Hematopoietic multipotent progenitor cell (in vitro differentiated cells): ENCODE measurements around the gene SERPINI1. TPM values are rescaled to one million over a fixed set of nuclear protein-coding genes. Genes with fewer than 3 reads are reported as not detected.

Experiments
- DNase-seq, 3 donors: peaks; one replicate each; pipeline ENCODE4 v3.0.0-alpha.2; 2011 to 2015; ENCODE audit warnings: low read depth in 2 of 3, low spot score in 2 of 3
- total RNA-seq: library from RNA; depleted of rRNA; stranded (reverse); fragments of >200 nt; gene quantifications from one replicate; pipeline ENCODE4 v1.2.3, GENCODE V29; 2012

SERPINI1 gene
- total RNA-seq, 1 donor, result 3.2 TPM

GRCh38 chr3:167733961-167734497 is 1.5 kb upstream of the SERPINI1 start:
- peak in 1 of 3 donors; percentile 21 for DNase-seq

DNA sequence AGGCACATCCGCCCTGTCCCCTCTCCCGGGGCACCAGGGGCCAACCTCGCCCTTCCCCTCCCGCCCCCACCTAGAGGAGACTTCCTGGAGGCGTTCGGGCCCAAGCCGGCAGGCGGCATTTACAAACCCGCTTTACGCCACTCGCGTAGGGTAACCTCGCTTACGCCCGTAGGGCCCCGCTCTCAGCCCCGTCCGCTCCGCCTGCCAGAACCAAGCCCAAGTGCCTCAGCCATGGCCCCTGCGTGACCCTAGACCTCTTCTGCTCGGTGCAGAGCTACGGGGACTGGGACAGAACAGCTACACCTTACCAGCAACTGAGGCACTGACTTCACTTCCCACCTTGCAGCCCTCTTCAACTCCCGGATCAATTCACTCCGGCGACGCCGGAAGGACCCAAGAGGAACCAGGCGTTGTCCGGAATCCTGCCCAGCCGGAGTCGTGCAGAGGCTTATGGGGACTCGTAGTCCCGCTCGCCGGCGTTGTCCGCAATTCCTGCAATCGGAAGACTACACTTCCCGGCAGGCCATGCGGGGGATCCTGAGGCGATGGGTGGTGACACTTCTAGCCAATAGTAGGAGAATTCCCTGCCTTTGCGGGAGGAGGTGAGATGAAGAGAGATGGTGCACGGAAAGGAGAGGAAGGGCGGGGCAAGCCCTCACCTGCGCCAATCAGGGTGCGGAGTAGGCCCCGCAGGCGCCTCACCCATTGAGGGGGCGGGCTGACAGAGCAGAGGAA is 856 bp upstream of the SERPINI1 start, which contains the start of gene PDCD10:
Gene PDCD10 (minus strand): TSS at position 395 of the 735 bp plus-strand sequence. CDS start 14,735 bp downstream, outside the sequence.
- DNase-seq, result peak; percentile 89 to 99 (median 99)

- DNase-seq, result no peak
These were observed 805 bp downstream of the SERPINI1 start for GRCh38 chr3:167736264-167736787.

DNA sequence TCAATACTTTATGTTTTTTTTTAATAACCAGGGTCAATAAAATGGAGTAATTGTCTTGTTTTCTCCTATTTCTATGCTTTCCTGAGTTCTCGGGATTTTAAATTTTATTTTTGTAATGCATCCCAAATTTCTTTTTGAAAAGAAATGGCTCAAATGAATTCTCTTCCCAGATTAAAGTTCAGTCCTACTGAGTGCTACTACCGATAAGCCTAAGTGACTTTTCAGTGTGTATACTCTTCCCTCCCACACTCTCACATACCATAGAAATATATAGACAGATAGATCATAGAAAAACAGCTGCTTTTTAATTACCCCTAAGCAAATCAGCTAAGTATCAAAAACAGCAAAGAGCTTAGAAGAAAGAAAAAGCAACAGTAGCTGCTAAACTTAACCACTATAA is 1.5 kb downstream of the SERPINI1 start:
- no peak for DNase-seq

- no peak for DNase-seq
These were observed 2.5 kb downstream of the SERPINI1 start for GRCh38 chr3:167738037-167738436.

DNA sequence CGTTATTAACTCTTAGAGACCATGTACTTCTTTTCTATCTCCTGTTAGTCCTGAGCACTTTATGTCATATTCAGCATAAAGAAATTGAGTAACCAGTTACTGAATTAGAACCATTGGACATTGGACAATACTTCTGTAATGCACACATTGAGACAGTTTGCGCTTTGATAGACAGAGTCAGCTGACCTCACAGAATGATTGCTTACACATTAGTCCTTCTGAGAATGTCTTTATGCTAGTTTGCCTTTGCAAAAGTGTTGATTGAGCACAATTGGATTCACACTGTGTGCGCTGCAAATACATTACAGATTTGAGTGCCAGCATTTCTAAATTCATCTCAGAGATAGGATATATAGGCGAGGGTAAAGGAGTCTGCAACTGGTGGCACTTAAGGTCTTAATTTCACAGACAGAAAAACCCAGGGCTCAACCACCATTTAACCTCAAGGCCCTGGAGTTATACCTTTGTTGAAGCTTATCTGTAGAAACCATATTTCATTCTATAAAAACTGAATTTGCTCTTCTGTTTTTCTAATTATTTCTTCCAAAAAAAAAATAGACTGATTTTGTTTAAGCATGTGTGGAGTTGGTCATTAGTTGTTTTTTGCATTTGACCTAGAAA is 3.8 kb downstream of the SERPINI1 start:
- DNase-seq, result no peak

DNA sequence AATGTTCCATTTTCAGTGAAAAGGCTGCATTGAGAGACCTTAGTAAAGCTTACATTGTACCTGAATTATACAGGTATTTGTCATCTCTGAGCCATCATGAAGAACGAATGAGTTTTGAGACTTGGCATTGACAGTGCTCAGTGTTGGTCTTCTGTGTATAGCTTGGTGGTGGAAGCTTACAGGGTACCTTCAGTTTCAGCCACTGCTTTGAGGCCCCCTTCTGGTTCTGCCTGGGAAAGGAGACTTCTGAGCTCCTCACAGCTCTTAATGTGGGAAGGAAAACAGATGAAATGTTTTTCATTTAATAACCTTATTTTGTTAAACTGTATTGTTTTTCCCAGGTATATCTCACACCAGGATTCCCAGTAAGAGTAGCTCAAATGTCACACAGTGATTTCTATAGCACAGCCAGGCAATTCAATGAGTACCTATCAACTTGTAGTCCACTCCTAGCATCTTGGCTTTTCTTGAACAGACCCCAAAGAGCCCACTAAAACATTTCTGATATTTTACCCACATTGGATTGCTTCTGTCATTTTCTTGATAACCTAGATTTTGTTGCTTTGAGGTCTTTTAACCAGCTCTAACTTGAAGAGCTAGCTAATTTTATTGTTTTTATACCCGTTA is 5.6 kb downstream of the SERPINI1 start:
- DNase-seq, result peak in 2 of 3 donors; percentile 44 to 68

DNA sequence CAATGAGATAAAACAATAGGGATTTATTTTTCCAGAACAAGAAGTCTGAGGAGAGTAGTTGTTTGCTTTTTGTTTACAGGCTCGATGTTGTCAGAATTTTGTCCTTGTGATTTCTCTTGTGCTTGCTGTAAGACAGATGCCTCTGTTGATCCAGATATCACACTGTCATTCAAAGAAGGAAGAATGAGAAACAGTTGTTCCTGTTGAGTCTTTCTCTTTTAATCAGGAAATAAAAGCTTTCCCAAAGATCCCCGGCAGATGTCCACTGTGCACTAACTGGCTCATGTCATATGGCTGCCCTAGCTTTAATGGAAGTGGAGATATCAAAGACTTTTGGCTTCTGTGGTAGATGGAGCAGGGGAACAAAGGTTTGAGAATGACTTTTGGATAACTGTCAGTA is 6.8 kb downstream of the SERPINI1 start:
- DNase-seq, result no peak

- no peak for DNase-seq
These were observed 8.3 kb downstream of the SERPINI1 start for GRCh38 chr3:167743799-167744198.

DNA sequence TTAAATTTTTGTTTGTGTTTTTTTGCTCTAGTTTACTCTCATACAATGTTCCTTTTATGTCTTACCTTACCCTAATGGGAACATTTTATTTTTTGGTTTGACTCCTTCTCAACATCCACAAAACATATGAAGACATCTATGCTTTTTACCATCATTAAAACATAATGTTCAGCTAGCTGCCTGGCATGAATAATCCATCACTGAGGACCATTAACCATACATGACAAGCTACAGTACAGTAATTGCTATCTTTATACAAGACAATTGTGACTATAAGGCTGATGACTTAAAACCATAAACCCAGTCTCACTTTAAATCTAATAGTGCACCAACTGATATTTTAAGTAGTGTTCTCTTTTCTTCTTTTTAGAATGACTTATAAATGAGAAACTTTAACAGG is 13.7 kb downstream of the SERPINI1 start:
- no peak for DNase-seq

- no peak for DNase-seq
These were observed 14.2 kb downstream of the SERPINI1 start for GRCh38 chr3:167749728-167750127.

GRCh38 chr3:167750272-167750971 is 14.9 kb downstream of the SERPINI1 start:
- peak in 2 of 3 donors; percentile 36 to 68 for DNase-seq

- DNase-seq, result no peak
These were observed 18.5 kb downstream of the SERPINI1 start for GRCh38 chr3:167754049-167754448.

DNA sequence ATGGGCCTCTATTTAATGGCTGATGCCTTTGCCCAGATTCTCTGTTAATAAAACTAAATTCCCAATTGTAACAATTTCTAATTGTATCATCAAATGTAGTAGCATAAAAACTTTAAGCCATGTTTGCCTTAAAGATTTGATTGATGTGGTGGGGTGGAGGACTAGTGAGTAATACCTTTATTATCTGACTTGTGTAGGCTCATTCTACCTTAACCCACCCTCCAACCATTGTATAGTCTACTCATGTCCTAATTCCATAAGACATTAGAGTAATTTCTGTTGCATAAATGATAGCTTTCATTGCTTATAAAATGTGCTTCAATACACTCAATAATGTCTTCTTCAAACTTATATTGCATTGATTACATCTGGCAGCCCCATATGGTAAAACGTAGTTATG is 25.8 kb downstream of the SERPINI1 start:
- DNase-seq, result no peak

DNA sequence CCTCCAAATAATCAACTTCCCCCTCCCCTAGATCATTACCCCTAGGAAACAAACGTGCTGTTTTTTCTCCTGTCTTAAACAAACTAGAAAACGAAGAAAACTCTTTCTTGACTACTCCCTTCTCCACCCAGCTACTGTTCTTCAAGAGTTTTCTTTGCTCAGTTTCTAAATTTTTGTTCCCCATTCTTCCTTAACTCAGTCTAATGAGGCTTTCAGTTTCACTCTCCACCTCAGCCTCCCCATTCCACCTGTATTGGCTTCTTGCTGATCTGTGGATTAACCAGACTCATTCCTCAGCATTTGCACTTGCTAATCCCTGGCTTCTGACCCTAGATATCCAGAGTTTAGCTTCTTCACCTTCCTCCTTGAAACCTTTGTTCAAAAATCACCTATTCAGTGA is 26.8 kb downstream of the SERPINI1 start:
- DNase-seq, result no peak

DNA sequence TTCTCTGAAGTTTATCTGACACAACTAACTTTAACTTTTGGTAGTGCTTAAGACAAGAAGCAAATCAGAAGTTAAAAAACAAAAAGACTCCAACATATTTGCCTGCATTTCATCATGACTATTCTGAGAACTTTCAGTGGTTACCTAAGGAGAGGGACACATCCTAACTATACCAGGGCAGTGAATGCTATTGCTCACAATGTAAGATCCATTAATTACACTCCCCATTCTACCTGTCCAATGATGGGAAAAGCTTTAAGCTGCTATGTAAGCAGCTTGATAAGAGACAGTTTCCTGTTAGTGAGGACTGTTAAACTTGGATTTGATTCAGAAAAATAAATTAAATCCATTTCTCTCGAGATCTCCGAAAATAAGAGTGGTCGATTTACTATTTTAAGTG is 37.5 kb downstream of the SERPINI1 start:
- DNase-seq, result no peak

DNA sequence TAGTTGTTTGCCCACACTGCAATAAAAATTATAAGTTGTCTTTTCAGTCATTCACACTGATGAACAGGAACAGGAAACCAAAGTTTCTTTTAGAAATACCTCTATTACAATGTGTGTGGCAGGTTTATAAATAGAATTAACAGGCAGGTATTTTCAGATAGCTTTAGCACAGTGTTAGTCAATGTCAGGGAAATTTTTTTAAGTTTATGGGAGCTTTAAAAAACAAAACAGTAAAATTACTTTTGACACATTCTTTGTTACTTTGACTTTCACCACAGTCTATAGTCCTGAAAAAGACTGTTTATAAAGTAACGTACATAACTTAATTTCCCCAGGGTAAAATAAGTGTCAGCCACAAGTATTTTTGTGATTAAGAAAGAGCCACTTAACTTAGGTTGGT is 38.1 kb downstream of the SERPINI1 start:
- no peak for DNase-seq

- no peak for DNase-seq
These were observed 40.7 kb downstream of the SERPINI1 start for GRCh38 chr3:167776066-167776685.

- DNase-seq, result no peak
These were observed 41.8 kb downstream of the SERPINI1 start for GRCh38 chr3:167777356-167777755.

GRCh38 chr3:167780214-167780883 is 44.8 kb downstream of the SERPINI1 start:
- DNase-seq, result no peak
